Measurements from ENCODE around the gene LUM. TPM values are rescaled to one million over a fixed set of nuclear protein-coding genes. Genes with fewer than 3 reads are reported as not detected.
A peak's percentile ranks its signal among the peaks of the same experiment; 100 is the strongest.

Gene LUM
- total RNA-seq, 1 donor from 2014 or later: 0.69 TPM

- TF ChIP-seq CTCF (conservative IDR thresholded peaks at IDR 0.05; ENCODE audit: low read depth, low read length): no peak
- peak; percentile 35 for DNase-seq (ENCODE audit: low read depth)
- H3K4me3 ChIP-seq (ENCODE audit: low read depth, low read length): no peak overlapping the region
Measured at GRCh38 chr12:91127751-91128150, 16.5 kb upstream of the LUM start.

DNA sequence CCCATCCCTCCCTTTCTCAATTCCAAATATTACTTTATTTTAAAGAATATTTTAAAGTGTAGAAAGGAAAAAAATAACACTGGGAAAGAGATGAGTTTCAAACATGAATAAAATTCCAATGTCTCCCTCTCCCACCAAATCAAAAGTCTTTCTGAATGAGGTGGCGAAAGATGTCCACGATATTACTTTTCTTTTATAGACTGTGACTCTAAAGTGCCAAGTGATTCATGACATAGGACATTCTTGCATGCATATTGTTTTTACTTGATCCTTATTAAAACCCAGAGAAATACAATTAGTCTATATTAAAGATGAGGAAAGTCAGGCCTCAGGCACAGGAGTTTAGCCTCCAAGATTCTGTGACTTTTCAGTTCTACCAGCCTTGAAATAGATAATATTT, 16.0 kb upstream of the LUM start:
- H3K4me3 ChIP-seq (ENCODE audit: low read depth, low read length): no peak overlapping the region
- no peak for DNase-seq (ENCODE audit: low read depth)
- TF ChIP-seq CTCF (conservative IDR thresholded peaks at IDR 0.05; ENCODE audit: low read depth, low read length): no peak

GRCh38 chr12:91126516-91126915, 15.2 kb upstream of the LUM start:
- TF ChIP-seq CTCF (conservative IDR thresholded peaks at IDR 0.05; ENCODE audit: low read depth, low read length): no peak
- no peak for DNase-seq (ENCODE audit: low read depth)
- no peak overlapping the region for H3K4me3 ChIP-seq (ENCODE audit: low read depth, low read length)

DNA sequence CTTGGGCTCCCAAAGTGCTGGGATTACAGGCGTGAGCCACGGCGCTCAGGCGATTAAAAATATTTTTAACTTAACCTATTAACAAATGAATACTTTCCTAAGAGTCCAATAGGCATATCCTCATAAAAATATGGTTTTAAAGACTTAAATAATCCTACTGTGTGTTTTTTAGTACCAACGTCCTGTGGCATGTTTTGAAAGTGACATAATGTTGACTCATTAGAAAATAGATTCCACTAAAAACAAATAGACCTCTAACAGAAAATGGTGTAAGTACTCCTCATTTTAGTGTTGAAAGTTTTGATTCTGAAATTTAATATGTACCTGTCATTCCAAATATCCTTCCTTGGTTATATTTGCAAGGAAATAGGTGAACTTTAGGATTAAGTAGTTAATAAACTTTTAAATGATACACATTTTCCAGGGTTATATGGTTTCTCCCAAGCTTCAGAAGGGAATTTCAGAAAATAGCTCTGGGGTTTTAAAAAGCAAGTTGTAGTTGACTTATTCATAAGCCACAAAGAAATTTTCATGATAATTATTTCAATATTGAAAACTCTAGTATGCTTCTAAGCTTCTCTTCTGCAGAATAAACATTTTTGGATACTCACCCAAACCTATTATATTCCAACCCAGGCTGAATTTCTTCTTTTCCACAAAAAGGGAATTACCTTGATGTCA, 12.1 kb upstream of the LUM start:
- H3K4me3 ChIP-seq (ENCODE audit: low read depth, low read length): no peak overlapping the region
- no peak for DNase-seq (ENCODE audit: low read depth)
- no peak for TF ChIP-seq CTCF (conservative IDR thresholded peaks at IDR 0.05; ENCODE audit: low read depth, low read length)

GRCh38 chr12:91120781-91121180, 9.5 kb upstream of the LUM start:
- no peak for DNase-seq (ENCODE audit: low read depth)
- H3K4me3 ChIP-seq (ENCODE audit: low read depth, low read length): no peak overlapping the region
- TF ChIP-seq CTCF (conservative IDR thresholded peaks at IDR 0.05; ENCODE audit: low read depth, low read length): no peak

- TF ChIP-seq CTCF (conservative IDR thresholded peaks at IDR 0.05; ENCODE audit: low read depth, low read length): no peak
- no peak for DNase-seq (ENCODE audit: low read depth)
- H3K4me3 ChIP-seq (ENCODE audit: low read depth, low read length): no peak overlapping the region
Measured at GRCh38 chr12:91119089-91119488, 7.8 kb upstream of the LUM start.

- no peak overlapping the region for H3K4me3 ChIP-seq (ENCODE audit: low read depth, low read length)
- TF ChIP-seq CTCF (conservative IDR thresholded peaks at IDR 0.05; ENCODE audit: low read depth, low read length): no peak
- no peak for DNase-seq (ENCODE audit: low read depth)
Measured at GRCh38 chr12:91113621-91114020, 2.3 kb upstream of the LUM start.

Data from epithelial cell of proximal tubule (primary cell).